ENCODE data around the gene KATNB1.

DNA sequence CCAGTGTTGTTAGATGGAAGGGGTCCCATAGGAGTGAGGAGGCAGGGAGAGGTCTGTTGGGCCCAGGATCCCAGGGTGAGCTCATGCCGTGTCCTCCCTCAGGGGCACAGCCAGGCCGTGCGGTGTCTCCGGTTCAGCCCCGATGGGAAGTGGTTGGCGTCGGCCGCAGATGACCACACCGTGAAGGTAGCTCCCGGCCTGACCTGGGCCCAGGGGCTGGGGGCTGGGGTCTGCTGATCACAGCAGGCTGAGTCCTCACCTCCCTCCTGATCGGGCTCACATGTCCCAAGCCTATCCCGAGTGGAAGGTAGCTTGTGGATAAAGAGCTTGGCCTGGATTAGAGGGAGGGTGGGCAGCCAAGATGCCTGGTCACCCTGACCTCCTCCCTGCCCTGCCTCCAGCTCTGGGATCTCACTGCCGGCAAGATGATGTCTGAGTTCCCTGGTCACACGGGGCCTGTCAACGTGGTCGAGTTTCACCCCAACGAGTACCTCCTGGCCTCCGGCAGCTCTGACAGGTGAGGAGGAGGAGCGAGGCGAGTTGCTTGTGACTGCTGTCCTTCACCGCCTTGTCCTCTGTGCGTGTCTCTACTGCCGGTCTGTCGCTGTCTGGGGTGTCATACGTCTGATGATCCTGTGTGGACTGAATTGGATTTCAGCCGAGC, 16.1 kb downstream of the KATNB1 start:
- TF ChIP-seq EZH2phosphoT487 (IDR thresholded peaks at IDR 0.05; ENCODE audit: borderline replicate concordance, low read depth) (no peak), RAD21 (IDR thresholded peaks at IDR 0.05; ENCODE audit: low read length) (no peak)
